H9 (cell line): ENCODE data around the gene CDC42. TPM values are rescaled to one million over a fixed set of nuclear protein-coding genes. Genes with fewer than 3 reads are reported as not detected.

Source experiments
- DNase-seq: peaks from one replicate; pipeline ENCODE4 v3.0.0-alpha.2; 2017
- H2AFZ ChIP-seq: one replicate; pipeline ENCODE4 v1.6.1; 2013; ENCODE audit warnings: mild to moderate bottlenecking, low read length, control low read depth, moderate library complexity
- H2AK5ac ChIP-seq: 2 replicates; pipeline ENCODE4 v1.6.1; 2013; ENCODE audit warnings: low read length, control low read depth, mixed read lengths; ENCODE audit not compliant: insufficient read length
- H2BK120ac ChIP-seq: one replicate; pipeline ENCODE4 v1.6.1; 2013; ENCODE audit warnings: low read depth, mild to moderate bottlenecking, low read length, control low read depth, inconsistent platforms; ENCODE audit not compliant: poor library complexity, severe bottlenecking
- H2BK12ac ChIP-seq: 2 replicates; pipeline ENCODE4 v1.6.1; 2013; ENCODE audit warnings: low read length, control low read depth, mixed read lengths, low read depth; ENCODE audit not compliant: insufficient read length
- H2BK15ac ChIP-seq: 2 replicates; pipeline ENCODE4 v1.6.1; 2013; ENCODE audit warnings: low read depth, low read length, control low read depth
- H2BK20ac ChIP-seq: one replicate; pipeline ENCODE4 v1.6.1; 2013; ENCODE audit warnings: low read depth, mild to moderate bottlenecking, low read length, control low read depth, inconsistent platforms; ENCODE audit not compliant: poor library complexity, severe bottlenecking
- H2BK5ac ChIP-seq: 2 replicates; pipeline ENCODE4 v1.6.1; 2013; ENCODE audit warnings: low read length, control low read depth, mixed read lengths; ENCODE audit not compliant: insufficient read length
- H3K14ac ChIP-seq: 2 replicates; pipeline ENCODE4 v1.6.1; 2013; ENCODE audit warnings: low read length, control low read depth; ENCODE audit not compliant: insufficient read depth
- H3K18ac ChIP-seq: 2 replicates; pipeline ENCODE4 v1.6.1; 2013; ENCODE audit warnings: low read depth, mild to moderate bottlenecking, mixed read lengths, low read length, control low read depth; ENCODE audit not compliant: insufficient read length
- H3K23ac ChIP-seq: 2 replicates; pipeline ENCODE4 v1.6.1; 2013; ENCODE audit warnings: low read length, control low read depth, mixed read lengths, low read depth; ENCODE audit not compliant: insufficient read length
- H3K23me2 ChIP-seq: 2 replicates; pipeline ENCODE4 v1.6.1; 2013; ENCODE audit warnings: low read depth, mild to moderate bottlenecking, mixed read lengths, low read length, control low read depth; ENCODE audit not compliant: insufficient read length, poor library complexity, severe bottlenecking
- H3K27ac ChIP-seq: 2 replicates; pipeline ENCODE4 v1.5.1; 2013; ENCODE audit warnings: low read length, control low read depth, mixed read lengths, low read depth; ENCODE audit not compliant: insufficient read length
- H3K27me3 ChIP-seq: 2 replicates; pipeline ENCODE4 v1.6.1; 2013; ENCODE audit warnings: low read length, control low read depth, inconsistent platforms; ENCODE audit not compliant: insufficient read depth
- H3K4ac ChIP-seq: 2 replicates; pipeline ENCODE4 v1.6.1; 2013; ENCODE audit warnings: low read depth, mild to moderate bottlenecking, control low read depth, inconsistent platforms, low read length, moderate library complexity
- H3K4me1 ChIP-seq: 2 replicates; pipeline ENCODE4 v1.6.1; 2013; ENCODE audit warnings: low read length, control low read depth, inconsistent platforms; ENCODE audit not compliant: insufficient read depth
- H3K4me2 ChIP-seq: 2 replicates; pipeline ENCODE4 v1.6.1; 2013; ENCODE audit warnings: low read length, control low read depth, mixed read lengths; ENCODE audit not compliant: insufficient read length, insufficient read depth
- H3K56ac ChIP-seq: 2 replicates; pipeline ENCODE4 v1.6.1; 2013; ENCODE audit warnings: low read depth, mild to moderate bottlenecking, mixed read lengths, low read length, control low read depth; ENCODE audit not compliant: insufficient read length
- H3K79me1 ChIP-seq: 2 replicates; pipeline ENCODE4 v1.6.1; 2013; ENCODE audit warnings: low read depth, mild to moderate bottlenecking, moderate library complexity, low read length, control low read depth, inconsistent platforms; ENCODE audit not compliant: insufficient read depth, poor library complexity, severe bottlenecking
- H3K79me2 ChIP-seq: 2 replicates; pipeline ENCODE4 v1.6.1; 2013; ENCODE audit warnings: low read length, control low read depth, inconsistent platforms; ENCODE audit not compliant: insufficient read depth
- H3K9ac ChIP-seq: 2 replicates; pipeline ENCODE4 v1.6.1; 2013; ENCODE audit warnings: low read length, control low read depth, mixed read lengths; ENCODE audit not compliant: insufficient read length; ENCODE audit errors: extremely low read depth
- H3K9me3 ChIP-seq: one replicate; pipeline ENCODE4 v1.6.1; 2013; ENCODE audit warnings: low read depth, low read length, inconsistent platforms; ENCODE audit not compliant: control insufficient read depth
- H3T11ph ChIP-seq: one replicate; pipeline ENCODE4 v1.6.1; 2013; ENCODE audit warnings: mild to moderate bottlenecking, low read length, control low read depth, inconsistent platforms
- H4K20me1 ChIP-seq: one replicate; pipeline ENCODE4 v1.6.1; 2013; ENCODE audit not compliant: control insufficient read depth, insufficient read length, insufficient read depth
- H4K5ac ChIP-seq: 2 replicates; pipeline ENCODE4 v1.6.1; 2013; ENCODE audit warnings: low read depth, mild to moderate bottlenecking, mixed read lengths, low read length, control low read depth; ENCODE audit not compliant: insufficient read length
- H4K8ac ChIP-seq: replicated peaks from 2 replicates; pipeline ENCODE4 v1.6.1; 2013; ENCODE audit warnings: low read length, control low read depth, mixed read lengths, low read depth; ENCODE audit not compliant: insufficient read length
- H4K91ac ChIP-seq: 2 replicates; pipeline ENCODE4 v1.6.1; 2013; ENCODE audit warnings: low read depth, mild to moderate bottlenecking, moderate library complexity, mixed read lengths, low read length, control low read depth; ENCODE audit not compliant: insufficient read length
- H3K27ac Mint-ChIP-seq, 3 experiments: 2 replicates in 2 of 3; 3 replicates in 1 of 3; pipeline ENCODE4 v1.8.0; 2020 to 2021; ENCODE audit warnings: mixed read lengths in 3 of 3, mild to moderate bottlenecking in 1 of 3, moderate library complexity in 1 of 3
- H3K27me3 Mint-ChIP-seq: 2 replicates; pipeline ENCODE4 v1.8.0; 2021; ENCODE audit warnings: low read depth, mild to moderate bottlenecking, moderate library complexity, mixed read lengths
- H3K36me3 Mint-ChIP-seq, 3 experiments: 2 replicates in 2 of 3; 3 replicates in 1 of 3; pipeline ENCODE4 v1.8.0; 2020 to 2021; ENCODE audit warnings: low read depth in 3 of 3, mixed read lengths in 3 of 3; ENCODE audit not compliant: insufficient read depth in 1 of 3
- H3K4me1 Mint-ChIP-seq, 2 experiments: 2 replicates each; pipeline ENCODE4 v1.8.0; 2020; ENCODE audit warnings: mixed read lengths in 2 of 2
- H3K4me3 Mint-ChIP-seq, 2 experiments: 2 replicates in 1 of 2; 3 replicates in 1 of 2; pipeline ENCODE4 v1.8.0; 2020 to 2021; ENCODE audit warnings: mild to moderate bottlenecking in 2 of 2, mixed read lengths in 2 of 2, moderate library complexity in 1 of 2
- H3K9me3 Mint-ChIP-seq, 2 experiments: 2 replicates in 1 of 2; 3 replicates in 1 of 2; pipeline ENCODE4 v1.8.0; 2020; ENCODE audit warnings: mild to moderate bottlenecking in 2 of 2, mixed read lengths in 2 of 2, moderate library complexity in 1 of 2
- CTCF ChIP-seq: fragments of 200-600 bp; sonication (generic); conservative IDR thresholded peaks from 3 replicates; pipeline ENCODE4 v1.8.0; 2021; ENCODE audit warnings: antibody characterized with exemption, mild to moderate bottlenecking
- WGBS: extraction: QIAGEN DNeasy Blood & Tissue Kit; methylation state at CpG from one replicate; pipeline ENCODE4 v1.1.7; 2013; ENCODE audit warnings: missing lambda C conversion rate, low lambda C conversion rate, mixed read lengths; ENCODE audit not compliant: insufficient read length; ENCODE audit errors: extremely low coverage; 5-methylcytosine and 5-hydroxymethylcytosine counted together
- total RNA-seq: library from RNA; stranded (reverse); gene quantifications from 2 replicates; pipeline ENCODE4 v1.2.1, GENCODE V29; 2021

Gene CDC42
- total RNA-seq, 1 experiment from 2014 or later = 197 TPM

DNA sequence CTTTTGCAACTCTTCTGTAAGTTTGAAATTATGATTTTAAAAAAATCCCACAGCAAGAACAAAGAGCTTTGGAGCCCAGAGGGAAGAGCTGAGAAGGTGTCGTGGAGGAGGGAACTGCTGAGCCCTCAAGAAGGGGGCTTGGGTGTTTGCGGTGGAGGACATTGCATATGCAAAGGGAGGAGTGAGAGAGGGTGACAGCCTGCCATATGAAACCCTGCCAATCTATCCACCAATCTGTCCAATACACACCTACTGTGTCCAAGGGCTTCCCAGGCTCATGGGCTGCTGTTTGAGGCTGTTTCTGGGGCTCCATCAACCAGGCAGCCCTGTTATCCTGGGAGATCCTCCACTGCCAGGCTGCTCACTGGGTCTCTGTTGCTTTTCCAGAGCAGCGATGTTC, 75.2 kb downstream of the CDC42 start:
- H3K27me3 Mint-ChIP-seq = peaks cover 2% of the 10 kb centered on the region; the same call in 1 of the 2 replicates
- DNase-seq = no peak
- no peak overlapping the region for H3K23ac ChIP-seq
- H3K79me1 ChIP-seq = no peaks in the 10 kb centered on the region
- H3K27me3 ChIP-seq = no peaks in the 10 kb centered on the region
- no peaks in the 10 kb centered on the region for H3K9me3 ChIP-seq
- no peak overlapping the region for H2AFZ ChIP-seq
- no peak overlapping the region for H2AK5ac ChIP-seq
- H3K9me3 Mint-ChIP-seq = no peaks in the 10 kb centered on the region
- H3K4me2 ChIP-seq = no peak overlapping the region
- H3K4me1 Mint-ChIP-seq = peaks cover 10 to 13% of the 10 kb centered on the region in 2 experiments
- H2BK120ac ChIP-seq = no peak overlapping the region
- H4K5ac ChIP-seq = no peak overlapping the region
- H2BK5ac ChIP-seq = no peak overlapping the region
- H2BK20ac ChIP-seq = no peak overlapping the region
- no peaks in the 10 kb centered on the region for H4K20me1 ChIP-seq
- no peak for TF ChIP-seq CTCF
- H4K91ac ChIP-seq = no peak overlapping the region
- H2BK15ac ChIP-seq = no peak overlapping the region
- H3T11ph ChIP-seq = no peak overlapping the region
- no peak overlapping the region for H3K9ac ChIP-seq
- H2BK12ac ChIP-seq = no peak overlapping the region
- no peak overlapping the region for H3K56ac ChIP-seq
- H4K8ac ChIP-seq = no peak overlapping the region
- no peak overlapping the region for H3K14ac ChIP-seq
- H3K18ac ChIP-seq = no peak overlapping the region
- peaks cover under 1% of the 10 kb centered on the region; the same call in 1 of the 2 replicates for H3K4me1 ChIP-seq
- no peak overlapping the region for H3K4me3 Mint-ChIP-seq
- H3K27ac Mint-ChIP-seq = no peak overlapping the region
- no CpG with 5 or more reads among the region's 3 CpGs for WGBS
- no peaks in the 10 kb centered on the region for H3K23me2 ChIP-seq
- no peak overlapping the region for H3K27ac ChIP-seq
- no peaks in the 10 kb centered on the region; a peak in 1 of 7 replicates for H3K36me3 Mint-ChIP-seq
- no peaks in the 10 kb centered on the region for H3K79me2 ChIP-seq
- H3K4ac ChIP-seq = no peak overlapping the region
